Adrenal gland (tissue), 12 donors: ENCODE data around the gene ZDHHC7. TPM values are rescaled to one million over a fixed set of nuclear protein-coding genes. Genes with fewer than 3 reads are reported as not detected.

Experiments
- DNase-seq, 7 donors: peaks; one replicate each; pipeline ENCODE4 v3.0.0-alpha.2; 2019 to 2020
- H3K27ac ChIP-seq, 5 donors: fragments of 200-600 bp; sonication (generic) in 4 of 5; 1 replicate in 3 of 5; 2 replicates in 2 of 5; pipeline versions ENCODE4 v1.5.1 to v1.8.0; 2016 to 2020; ENCODE audit warnings: mild to moderate bottlenecking in 1 of 5
- H3K27me3 ChIP-seq: fragments of 200-600 bp; 2 replicates; pipeline ENCODE4 v1.8.0; 2021
- H3K36me3 ChIP-seq, 2 donors: fragments of 200-600 bp; replicated peaks in 1 of 2; 1 replicate in 1 of 2; 2 replicates in 1 of 2; pipeline versions ENCODE4 v1.5.1 to v1.8.0; 2018 to 2022
- H3K4me1 ChIP-seq, 2 donors: fragments of 200-600 bp; replicated peaks in 1 of 2; 1 replicate in 1 of 2; 2 replicates in 1 of 2; pipeline versions ENCODE4 v1.5.1 to v1.8.0; 2018 to 2021
- H3K4me3 ChIP-seq, 4 donors: fragments of 200-600 bp; sonication (generic) in 3 of 4; one replicate each; pipeline ENCODE4 v1.5.1; 2016 to 2018
- H3K9me3 ChIP-seq, 3 donors: fragments of 200-600 bp; sonication (generic) in 1 of 3; replicated peaks in 1 of 3; 1 replicate in 2 of 3; 2 replicates in 1 of 3; pipeline versions ENCODE4 v1.5.1 to v1.8.0; 2016 to 2021
- CTCF ChIP-seq, 6 experiments: fragments of 450-650 bp in 4 of 6; fragments of 200-600 bp in 2 of 6; sonication (generic) in 1 of 6; IDR thresholded peaks; 1 replicate in 5 of 6; 2 replicates in 1 of 6; pipeline versions ENCODE4 v1.5.1 to v1.8.0; 2016 to 2021; ENCODE audit warnings: antibody characterized with exemption in 6 of 6, mild to moderate bottlenecking in 2 of 6, moderate library complexity in 1 of 6
- POLR2A ChIP-seq, 2 donors: fragments of 450-650 bp; IDR thresholded peaks; one replicate each; pipeline ENCODE4 v1.6.1; 2017; ENCODE audit warnings: antibody characterized with exemption in 2 of 2, mild to moderate bottlenecking in 2 of 2, moderate library complexity in 1 of 2
- WGBS, 4 donors: extraction: QIAGEN DNeasy Blood & Tissue Kit in 2 of 4; methylation state at CpG; one replicate each; pipeline versions ENCODE4 v1.1.5 to v1.1.7; 2013 to 2017; 5-methylcytosine and 5-hydroxymethylcytosine counted together
- intact Hi-C, 2 donors: fragments of 100-400 bp; cut with DNase I; formaldehyde crosslinking; loops; one replicate each; pipeline versions ENCODE4 v1.14.1 to v1.15.0; 2022 to 2023
- polyA plus RNA-seq, 3 donors: library from polyadenylated mRNA; stranded (reverse); fragments of 200-250 nt in 2 of 3; fragments of 350-450 nt in 1 of 3; fragmentation: Illumina TruSeq in 1 of 3; extraction: RNeasy Lipid Tissue Mini Kit (QIAGEN cat#74804) in 1 of 3; gene quantifications; one replicate each; pipeline ENCODE4 v1.2.3, GENCODE V29; 2013 to 2014
- total RNA-seq, 9 donors: library from RNA; depleted of rRNA in 4 of 9; stranded (reverse); fragments of >200 nt in 4 of 9; fragments of 120-200 nt in 1 of 9; fragmentation: NEBNext Ultra II Directional in 1 of 9; extraction: Animal tissue kit (Norgen Biotek cat#: 25700) in 1 of 9; gene quantifications; one replicate each; pipeline versions ENCODE4 v1.1.0 to v1.2.4, GENCODE V29; 2013 to 2023
- donor health status: healthy with polysubstance abuse.
- donor health status: Bipolar disorder and iron deficiency.
- donor health status: DM: yes; HTN: yes; CAD: no.
- donor health status: DM: no; HTN: no; CAD: no.
- donor health status: DM: no; HTN: no; CAD: no.
- donor health status: DM: yes; HTN: yes; CAD: no.

Gene ZDHHC7
- total and polyA plus RNA-seq, 12 donors: 22.5 to 74.6 (median 41.0) TPM

DNA sequence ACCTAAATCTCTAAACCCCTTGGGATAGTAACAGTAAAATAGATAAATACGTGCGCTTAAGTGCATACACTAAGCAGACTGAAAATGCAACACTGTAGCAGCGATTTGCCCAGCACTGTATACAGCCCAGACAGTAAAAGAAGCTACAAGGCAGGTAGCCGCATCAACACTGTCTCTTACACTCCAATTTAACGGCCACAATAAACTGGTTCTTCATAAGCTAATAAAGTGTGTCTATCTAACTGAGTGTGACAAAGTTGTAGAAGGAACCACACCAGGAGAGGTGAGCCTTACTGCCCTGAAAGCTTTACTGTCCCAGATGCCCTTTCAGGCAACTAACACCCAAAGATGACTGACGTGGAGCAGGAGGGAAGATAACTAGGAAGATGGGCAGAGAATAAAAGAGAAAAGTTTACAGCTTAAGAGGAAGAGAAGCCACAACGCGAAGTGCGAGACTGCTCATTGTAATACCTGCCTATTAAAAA, 847 bp downstream of the ZDHHC7 start:
- DNase-seq: no peak
- intact Hi-C loops: no loop called here
- H3K27ac ChIP-seq: peak overlapping the region; percentile 97 to 99 (median 99)
- no peaks in the 10 kb centered on the region for H3K9me3 ChIP-seq
- 23 to 24% (median 24%) methylated on average over 9 of the region's 9 CpGs for WGBS, 4 donors
- no peaks in the 10 kb centered on the region for H3K36me3 ChIP-seq
- H3K4me1 ChIP-seq: peaks cover 18 to 44% of the 10 kb centered on the region in 2 donors
- H3K4me3 ChIP-seq: peak overlapping the region in 3 of 4 donors; percentile 80 to 98 (median 84)
- TF ChIP-seq CTCF (IDR thresholded peaks at IDR 0.05) (no peak), POLR2A (IDR thresholded peaks at IDR 0.05) (no peak)
- H3K27me3 ChIP-seq: no peaks in the 10 kb centered on the region

DNA sequence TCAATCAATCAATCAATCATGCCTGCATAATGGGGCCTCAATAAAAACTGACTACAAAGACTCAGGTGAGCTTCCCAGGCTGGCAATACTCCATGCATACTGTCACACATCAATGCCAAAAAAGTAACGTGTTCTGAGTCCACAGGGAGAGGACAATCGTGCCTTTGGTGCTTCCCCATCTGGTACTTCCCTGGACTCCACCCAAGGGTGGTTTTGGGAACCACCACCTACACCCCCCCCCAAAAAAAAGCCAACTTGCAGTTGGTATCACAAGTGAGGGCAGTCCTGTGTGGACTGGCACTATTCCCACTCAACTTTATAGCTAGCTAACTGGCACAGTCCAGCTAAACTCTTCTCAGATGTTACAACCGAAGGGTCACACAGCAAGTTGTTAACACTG, 3.1 kb downstream of the ZDHHC7 start:
- intact Hi-C loops: no loop called here
- H3K27me3 ChIP-seq: no peaks in the 10 kb centered on the region
- no peaks in the 10 kb centered on the region for H3K9me3 ChIP-seq
- no peak for TF ChIP-seq CTCF (IDR thresholded peaks at IDR 0.05)
- TF ChIP-seq POLR2A (IDR thresholded peaks at IDR 0.05): no peak
- H3K27ac ChIP-seq: no peak overlapping the region
- H3K36me3 ChIP-seq: no peaks in the 10 kb centered on the region
- DNase-seq: no peak
- peaks cover 26 to 64% of the 10 kb centered on the region in 2 donors for H3K4me1 ChIP-seq
- H3K4me3 ChIP-seq: no peak overlapping the region
- WGBS, 4 donors: 67 to 88% (median 75%) methylated on average over 1 to 3 of the region's 3 CpGs

DNA sequence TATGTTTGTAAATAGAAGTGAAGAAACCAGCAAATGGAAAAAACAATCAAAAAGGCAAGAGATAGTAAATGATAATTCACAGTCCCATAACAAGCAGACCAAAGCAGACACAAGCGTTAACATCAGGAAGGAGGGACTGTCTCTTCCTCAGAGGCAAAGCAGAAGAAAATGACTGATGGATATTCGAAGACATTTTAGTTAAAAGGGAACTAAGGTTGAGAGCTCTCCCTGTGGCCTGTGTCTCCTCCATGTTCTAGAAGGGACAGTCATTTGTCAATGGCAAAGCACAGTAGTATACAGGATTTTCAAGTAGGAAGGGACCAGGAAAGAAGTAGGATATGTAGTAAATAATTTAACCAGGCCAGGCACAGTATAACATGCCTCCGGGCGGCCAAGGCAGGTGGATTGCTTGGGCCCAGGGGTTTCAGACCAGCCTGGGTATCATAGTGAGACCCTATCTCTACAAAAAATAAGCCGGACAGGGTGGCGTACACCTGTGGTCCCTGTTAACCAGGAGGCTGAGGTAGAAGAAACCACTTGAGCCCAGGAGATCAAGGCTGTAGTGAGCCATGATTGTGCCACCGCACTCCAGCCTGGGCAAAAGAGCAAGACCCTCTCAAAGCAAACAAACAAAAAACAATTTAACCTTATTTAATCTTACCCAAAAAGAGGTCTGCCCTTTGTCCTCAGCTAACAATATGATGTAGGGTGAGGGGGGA, 3.7 kb downstream of the ZDHHC7 start:
- Histone ChIP-seq H3K4me1 (peaks cover 28 to 67% of the 10 kb centered on the region in 2 donors), H3K27me3 (no peaks in the 10 kb centered on the region), H3K36me3 (no peaks in the 10 kb centered on the region), H3K27ac (peak overlapping the region in 1 of 5 donors; percentile 20), H3K4me3 (no peak overlapping the region), H3K9me3 (no peaks in the 10 kb centered on the region)
- no peak for DNase-seq
- WGBS, 4 donors: 88 to 95% (median 93%) methylated on average over 6 to 7 of the region's 7 CpGs
- TF ChIP-seq CTCF (IDR thresholded peaks at IDR 0.05): no peak
- TF ChIP-seq POLR2A (IDR thresholded peaks at IDR 0.05): no peak
- intact Hi-C loops: no loop called here

GRCh38 chr16:85006639-85007038, 4.7 kb downstream of the ZDHHC7 start:
- 89 to 96% (median 93%) methylated on average over 7 of the region's 7 CpGs for WGBS, 4 donors
- no peak overlapping the region for H3K27ac ChIP-seq
- no peaks in the 10 kb centered on the region for H3K9me3 ChIP-seq
- TF ChIP-seq CTCF (IDR thresholded peaks at IDR 0.05) (no peak), POLR2A (IDR thresholded peaks at IDR 0.05) (no peak)
- H3K4me3 ChIP-seq: no peak overlapping the region
- intact Hi-C loops: no loop called here
- peaks cover 35 to 70% of the 10 kb centered on the region in 2 donors for H3K4me1 ChIP-seq
- no peak for DNase-seq
- H3K36me3 ChIP-seq: no peaks in the 10 kb centered on the region
- H3K27me3 ChIP-seq: no peaks in the 10 kb centered on the region
